Measurements from ENCODE around the gene NLGN4X.

NLGN4X gene

GRCh38 chrX:5842601-5843000 lies 386.1 kb downstream of the NLGN4X start:
- DNase-seq = no peak
